Measurements from ENCODE around the gene SLC9A9. TPM values are rescaled to one million over a fixed set of nuclear protein-coding genes. Genes with fewer than 3 reads are reported as not detected.

SLC9A9 gene
- total RNA-seq, 1 experiment from 2014 or later, result 2.2 TPM

DNA sequence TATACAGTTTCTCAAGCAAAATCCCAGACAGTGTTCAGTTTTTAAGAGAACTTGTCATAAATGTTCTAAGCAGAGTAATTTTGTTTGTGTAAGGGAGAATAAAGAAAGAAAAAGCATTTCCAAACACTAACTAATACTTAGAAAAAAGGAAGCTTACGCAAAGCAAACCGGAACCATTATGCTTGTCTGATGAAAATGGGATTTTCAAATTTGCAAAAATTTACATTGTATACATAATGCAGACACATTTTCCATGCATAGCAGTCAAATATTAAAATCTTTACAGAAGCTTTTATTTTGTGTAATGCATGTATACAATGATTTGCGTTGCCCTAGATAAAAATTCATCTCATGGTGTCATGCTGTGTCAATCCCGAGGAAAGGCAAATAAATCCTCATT lies 229.0 kb downstream of the SLC9A9 start:
- POLR2A ChIA-PET, result interaction anchor here (0.9 to 2.9 kb wide), 4 partner anchors 8 to 25 kb away, joined by 4 to 8 read pairs (median 6); no protein-coding TSS in a partner anchor
- no TSS peak for BruUV-seq (replicated peaks)
- no peak for DNase-seq (ENCODE audit: unreplicated experiment)
- TF ChIP-seq, protein P1, sequence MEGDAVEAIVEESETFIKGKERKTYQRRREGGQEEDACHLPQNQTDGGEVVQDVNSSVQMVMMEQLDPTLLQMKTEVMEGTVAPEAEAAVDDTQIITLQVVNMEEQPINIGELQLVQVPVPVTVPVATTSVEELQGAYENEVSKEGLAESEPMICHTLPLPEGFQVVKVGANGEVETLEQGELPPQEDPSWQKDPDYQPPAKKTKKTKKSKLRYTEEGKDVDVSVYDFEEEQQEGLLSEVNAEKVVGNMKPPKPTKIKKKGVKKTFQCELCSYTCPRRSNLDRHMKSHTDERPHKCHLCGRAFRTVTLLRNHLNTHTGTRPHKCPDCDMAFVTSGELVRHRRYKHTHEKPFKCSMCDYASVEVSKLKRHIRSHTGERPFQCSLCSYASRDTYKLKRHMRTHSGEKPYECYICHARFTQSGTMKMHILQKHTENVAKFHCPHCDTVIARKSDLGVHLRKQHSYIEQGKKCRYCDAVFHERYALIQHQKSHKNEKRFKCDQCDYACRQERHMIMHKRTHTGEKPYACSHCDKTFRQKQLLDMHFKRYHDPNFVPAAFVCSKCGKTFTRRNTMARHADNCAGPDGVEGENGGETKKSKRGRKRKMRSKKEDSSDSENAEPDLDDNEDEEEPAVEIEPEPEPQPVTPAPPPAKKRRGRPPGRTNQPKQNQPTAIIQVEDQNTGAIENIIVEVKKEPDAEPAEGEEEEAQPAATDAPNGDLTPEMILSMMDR (IDR thresholded peaks at IDR 0.05; ENCODE audit: unreplicated experiment), result no peak
- H3K9me3 Mint-ChIP-seq (ENCODE audit: unreplicated experiment), result peaks cover 7% of the 10 kb centered on the region
- H3K36me3 Mint-ChIP-seq (ENCODE audit: insufficient read depth, unreplicated experiment), result no peaks in the 10 kb centered on the region
- no peak overlapping the region for H3K27ac Mint-ChIP-seq (ENCODE audit: low read depth, unreplicated experiment)
- H3K4me3 Mint-ChIP-seq (ENCODE audit: unreplicated experiment), result no peak overlapping the region
- H3K4me1 Mint-ChIP-seq (ENCODE audit: insufficient read depth, unreplicated experiment), result peaks cover 18% of the 10 kb centered on the region
- intact Hi-C loops (cut with micrococcal nuclease), result no loop called here
- CTCF ChIA-PET, result interaction anchor here (0.6 to 0.8 kb wide), 3 partner anchors 9 to 614 kb away, joined by 3 to 4 read pairs (median 3); no protein-coding TSS in a partner anchor
- H3K27me3 Mint-ChIP-seq (ENCODE audit: insufficient read depth, unreplicated experiment), result no peaks in the 10 kb centered on the region

DNA sequence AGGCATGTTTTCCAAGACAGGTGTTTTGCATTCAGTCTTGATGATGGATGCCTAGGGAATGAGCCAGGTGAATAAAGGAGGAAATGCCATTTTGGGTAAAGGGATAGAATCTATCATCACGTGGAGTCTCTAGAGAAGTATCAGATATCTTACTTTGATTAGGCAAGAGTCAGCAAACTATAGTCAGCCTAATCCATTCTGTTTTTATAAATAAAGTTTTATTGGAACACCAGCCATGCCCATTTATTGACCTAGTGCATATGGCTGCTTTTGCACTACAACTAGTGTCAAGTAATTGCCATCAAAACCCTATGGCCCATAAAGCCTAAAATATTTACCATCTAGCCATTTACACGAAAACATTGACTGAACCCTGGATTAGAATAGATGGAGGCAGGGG lies 231.2 kb downstream of the SLC9A9 start:
- H3K27ac Mint-ChIP-seq (ENCODE audit: low read depth, unreplicated experiment), result peak overlapping the region; percentile 56
- H3K9me3 Mint-ChIP-seq (ENCODE audit: unreplicated experiment), result no peaks in the 10 kb centered on the region
- intact Hi-C loops (cut with micrococcal nuclease), result no loop called here
- TF ChIP-seq, protein P1 (IDR thresholded peaks at IDR 0.05; ENCODE audit: unreplicated experiment), result no peak
- BruUV-seq (replicated peaks), result no TSS peak
- no peak for DNase-seq (ENCODE audit: unreplicated experiment)
- peaks cover 39% of the 10 kb centered on the region for H3K4me1 Mint-ChIP-seq (ENCODE audit: insufficient read depth, unreplicated experiment)
- no peaks in the 10 kb centered on the region for H3K27me3 Mint-ChIP-seq (ENCODE audit: insufficient read depth, unreplicated experiment)
- POLR2A ChIA-PET, result interaction anchor here (1.0 to 2.9 kb wide), 2 partner anchors 10 to 526 kb away, joined by 4 to 8 read pairs; no protein-coding TSS in a partner anchor
- CTCF ChIA-PET, result interaction anchor here (1.3 kb wide), 1 partner anchor 546 kb away, joined by 4 read pairs; no protein-coding TSS in a partner anchor
- H3K36me3 Mint-ChIP-seq (ENCODE audit: insufficient read depth, unreplicated experiment), result no peaks in the 10 kb centered on the region
- no peak overlapping the region for H3K4me3 Mint-ChIP-seq (ENCODE audit: unreplicated experiment)

DNA sequence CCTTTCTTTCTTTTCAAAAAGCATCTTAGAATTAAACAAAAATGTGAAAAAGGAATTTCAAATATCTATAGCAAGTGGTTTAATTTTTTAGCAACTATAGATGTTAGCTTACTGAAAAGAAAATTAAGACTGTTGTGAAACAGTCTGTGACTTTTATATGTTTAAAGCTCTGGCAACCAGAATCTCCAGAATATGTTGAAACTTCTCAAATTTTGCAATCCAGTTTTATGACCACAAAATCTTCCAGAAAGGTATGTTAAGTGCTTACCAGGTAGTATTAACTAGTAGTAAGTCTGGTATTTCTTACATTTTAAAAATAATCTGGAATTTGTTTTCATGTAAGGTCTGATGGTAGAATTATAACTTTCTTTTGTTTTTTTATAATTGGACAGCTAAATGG lies 235.0 kb downstream of the SLC9A9 start:
- BruUV-seq (replicated peaks), result no TSS peak
- TF ChIP-seq, protein P1 (IDR thresholded peaks at IDR 0.05; ENCODE audit: unreplicated experiment), result no peak
- H3K4me3 Mint-ChIP-seq (ENCODE audit: unreplicated experiment), result peak overlapping the region; percentile 28
- H3K27me3 Mint-ChIP-seq (ENCODE audit: insufficient read depth, unreplicated experiment), result no peaks in the 10 kb centered on the region
- peak overlapping the region; percentile 78 for H3K27ac Mint-ChIP-seq (ENCODE audit: low read depth, unreplicated experiment)
- no peaks in the 10 kb centered on the region for H3K36me3 Mint-ChIP-seq (ENCODE audit: insufficient read depth, unreplicated experiment)
- CTCF ChIA-PET, result interaction anchor here (0.6 to 2.6 kb wide), 5 partner anchors 14 to 505 kb away, joined by 3 to 8 read pairs (median 4); no protein-coding TSS in a partner anchor
- intact Hi-C loops (cut with micrococcal nuclease), result no loop called here
- peak; percentile 62 for DNase-seq (ENCODE audit: unreplicated experiment)
- H3K4me1 Mint-ChIP-seq (ENCODE audit: insufficient read depth, unreplicated experiment), result peaks cover 54% of the 10 kb centered on the region
- H3K9me3 Mint-ChIP-seq (ENCODE audit: unreplicated experiment), result no peaks in the 10 kb centered on the region
- POLR2A ChIA-PET, result interaction anchor here (0.5 to 3.7 kb wide), 16 partner anchors 8 to 612 kb away, joined by 3 to 38 read pairs (median 4); partner anchors contain the start of genes CHST2, DIPK2A and U2SURP

DNA sequence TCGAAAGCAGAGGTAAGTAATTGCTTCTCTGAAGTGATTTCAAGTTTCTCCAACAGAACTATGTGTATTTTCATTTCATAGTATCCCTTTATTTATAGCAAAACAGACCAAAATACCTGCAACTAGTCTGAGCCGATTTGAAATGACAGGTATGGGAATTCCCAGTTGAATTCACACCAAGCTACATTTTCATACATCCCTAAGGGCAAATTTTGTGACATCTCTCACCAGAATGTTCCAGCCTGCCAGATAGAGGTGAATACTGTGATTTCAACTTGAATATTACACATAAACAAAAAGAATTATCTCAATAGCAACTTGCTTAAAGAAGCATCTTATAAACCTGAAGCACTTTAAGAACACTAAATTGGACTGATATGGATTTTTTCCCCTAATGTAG lies 235.7 kb downstream of the SLC9A9 start:
- no TSS peak for BruUV-seq (replicated peaks)
- CTCF ChIA-PET, result interaction anchor here (0.6 to 2.6 kb wide), 3 partner anchors 15 to 63 kb away, joined by 3 to 6 read pairs (median 3); no protein-coding TSS in a partner anchor
- H3K9me3 Mint-ChIP-seq (ENCODE audit: unreplicated experiment), result no peaks in the 10 kb centered on the region
- peak overlapping the region; percentile 28 for H3K4me3 Mint-ChIP-seq (ENCODE audit: unreplicated experiment)
- no peaks in the 10 kb centered on the region for H3K27me3 Mint-ChIP-seq (ENCODE audit: insufficient read depth, unreplicated experiment)
- peaks cover 50% of the 10 kb centered on the region for H3K4me1 Mint-ChIP-seq (ENCODE audit: insufficient read depth, unreplicated experiment)
- POLR2A ChIA-PET, result interaction anchor here (0.6 to 3.7 kb wide), 16 partner anchors 8 to 759 kb away, joined by 3 to 38 read pairs (median 4); partner anchors contain the start of genes CHST2, DIPK2A and U2SURP
- intact Hi-C loops (cut with micrococcal nuclease), result no loop called here
- no peaks in the 10 kb centered on the region for H3K36me3 Mint-ChIP-seq (ENCODE audit: insufficient read depth, unreplicated experiment)
- DNase-seq (ENCODE audit: unreplicated experiment), result peak; percentile 13
- peak overlapping the region; percentile 78 for H3K27ac Mint-ChIP-seq (ENCODE audit: low read depth, unreplicated experiment)
- TF ChIP-seq, protein P1 (IDR thresholded peaks at IDR 0.05; ENCODE audit: unreplicated experiment), result no peak

Measured in MCF 10A (cell line).